KOPT-K1 (cell line): ENCODE data around the gene SESTD1.

Source experiments
- H3K27ac ChIP-seq: fragments of 200-600 bp; sonication (generic); 2 replicates; pipeline ENCODE4 v1.5.1; 2016; ENCODE audit warnings: antibody characterized with exemption, mild to moderate bottlenecking, low read depth, low read length; ENCODE audit not compliant: poor library complexity, severe bottlenecking
- H3K36me3 ChIP-seq: fragments of 200-600 bp; sonication (generic); 2 replicates; pipeline ENCODE4 v1.5.1; 2017; ENCODE audit warnings: antibody characterized with exemption, mild to moderate bottlenecking, low read length, moderate library complexity; ENCODE audit not compliant: insufficient read depth
- H3K9me3 ChIP-seq: fragments of 200-600 bp; sonication (generic); 2 replicates; pipeline ENCODE4 v1.5.1; 2017; ENCODE audit warnings: antibody characterized with exemption, low read length, mild to moderate bottlenecking; ENCODE audit not compliant: insufficient read depth, poor library complexity, severe bottlenecking

Gene SESTD1

DNA sequence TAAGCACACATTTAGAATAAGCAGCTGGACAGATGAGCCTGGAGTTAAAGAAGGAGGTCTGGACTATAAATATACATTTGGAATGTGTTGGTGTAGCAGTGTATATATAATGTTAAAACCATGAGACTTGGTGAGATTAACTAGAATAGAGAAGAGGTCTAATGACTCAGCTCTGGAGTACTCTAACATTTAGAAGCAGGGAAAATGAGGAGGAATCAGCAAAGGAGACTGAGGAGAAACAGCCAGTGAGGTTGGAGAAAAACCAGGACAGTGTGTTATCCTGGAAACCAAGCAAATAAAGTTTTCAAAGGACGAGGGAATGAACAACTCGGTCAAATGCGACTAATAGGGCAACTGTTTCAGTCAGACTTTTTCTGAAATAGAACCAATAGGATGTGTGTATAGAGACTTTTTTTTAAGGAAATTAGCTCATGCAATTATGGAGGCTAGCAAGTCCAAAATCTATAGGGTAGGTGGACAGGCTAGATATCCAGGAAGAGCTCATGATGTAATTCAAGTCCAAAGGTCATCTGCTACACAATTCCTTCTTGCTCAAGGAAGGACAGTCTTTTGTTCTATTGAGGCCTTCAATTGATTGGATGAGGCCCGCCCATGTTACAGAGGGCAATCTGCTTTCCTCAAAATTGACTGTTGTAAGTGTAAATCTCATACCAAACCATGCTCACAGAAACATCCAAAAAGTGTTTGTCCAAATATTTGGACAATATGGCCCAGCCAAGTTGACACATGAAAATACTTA, 10.8 kb upstream of the SESTD1 start:
- no peaks in the 10 kb centered on the region for H3K36me3 ChIP-seq
- no peaks in the 10 kb centered on the region for H3K9me3 ChIP-seq
- no peak overlapping the region for H3K27ac ChIP-seq

GRCh38 chr2:179274749-179275148, 10.1 kb upstream of the SESTD1 start:
- no peaks in the 10 kb centered on the region for H3K36me3 ChIP-seq
- no peak overlapping the region for H3K27ac ChIP-seq
- no peaks in the 10 kb centered on the region for H3K9me3 ChIP-seq

DNA sequence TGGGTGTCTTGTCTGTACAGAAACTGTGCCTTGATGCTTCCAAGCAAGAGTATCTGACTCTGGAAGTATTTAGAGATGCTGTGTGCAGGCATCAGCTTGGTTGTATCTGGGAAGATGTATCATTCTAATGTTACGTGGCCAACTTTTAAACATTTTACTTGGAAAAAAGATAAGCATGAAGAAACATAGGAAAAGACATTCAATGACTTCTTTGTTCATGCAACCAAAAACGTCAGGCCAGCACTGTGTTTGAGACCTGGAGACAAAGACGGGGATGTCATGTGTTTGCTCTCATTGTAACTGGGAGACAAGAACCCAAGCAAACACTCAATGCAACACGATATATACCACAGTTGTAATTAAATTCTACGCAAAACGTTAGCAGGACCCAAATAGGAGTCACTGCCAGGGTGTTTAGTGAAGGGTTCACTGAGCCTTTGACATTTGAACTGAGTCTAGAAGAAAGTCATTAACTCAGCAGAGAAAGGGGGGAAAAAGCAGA, 8.9 kb upstream of the SESTD1 start:
- H3K36me3 ChIP-seq = no peaks in the 10 kb centered on the region
- H3K9me3 ChIP-seq = no peaks in the 10 kb centered on the region
- no peak overlapping the region for H3K27ac ChIP-seq

- no peaks in the 10 kb centered on the region for H3K36me3 ChIP-seq
- H3K9me3 ChIP-seq = no peaks in the 10 kb centered on the region
- no peak overlapping the region for H3K27ac ChIP-seq
Observed at GRCh38 chr2:179272406-179273192, 8.0 kb upstream of the SESTD1 start.

DNA sequence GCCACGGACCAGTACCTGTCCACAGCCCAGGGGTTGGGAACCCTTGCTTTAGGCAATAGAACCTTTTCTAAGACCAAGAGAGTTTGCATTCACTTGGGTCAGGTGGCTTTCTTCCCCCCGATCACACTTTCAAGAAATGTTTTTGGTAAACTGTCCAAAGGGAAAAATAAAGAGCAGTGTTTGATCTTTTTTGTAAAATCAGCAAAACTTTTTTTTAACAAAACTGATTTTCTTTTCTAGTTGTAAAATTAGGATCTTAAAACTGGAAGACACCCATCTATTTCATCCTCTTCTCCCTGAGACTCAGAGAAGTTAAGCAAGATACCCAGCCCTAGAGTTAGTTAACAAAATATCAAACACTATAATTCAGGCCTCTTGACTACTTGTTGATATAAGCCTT, 6.1 kb upstream of the SESTD1 start:
- no peaks in the 10 kb centered on the region for H3K9me3 ChIP-seq
- no peaks in the 10 kb centered on the region for H3K36me3 ChIP-seq
- no peak overlapping the region for H3K27ac ChIP-seq

DNA sequence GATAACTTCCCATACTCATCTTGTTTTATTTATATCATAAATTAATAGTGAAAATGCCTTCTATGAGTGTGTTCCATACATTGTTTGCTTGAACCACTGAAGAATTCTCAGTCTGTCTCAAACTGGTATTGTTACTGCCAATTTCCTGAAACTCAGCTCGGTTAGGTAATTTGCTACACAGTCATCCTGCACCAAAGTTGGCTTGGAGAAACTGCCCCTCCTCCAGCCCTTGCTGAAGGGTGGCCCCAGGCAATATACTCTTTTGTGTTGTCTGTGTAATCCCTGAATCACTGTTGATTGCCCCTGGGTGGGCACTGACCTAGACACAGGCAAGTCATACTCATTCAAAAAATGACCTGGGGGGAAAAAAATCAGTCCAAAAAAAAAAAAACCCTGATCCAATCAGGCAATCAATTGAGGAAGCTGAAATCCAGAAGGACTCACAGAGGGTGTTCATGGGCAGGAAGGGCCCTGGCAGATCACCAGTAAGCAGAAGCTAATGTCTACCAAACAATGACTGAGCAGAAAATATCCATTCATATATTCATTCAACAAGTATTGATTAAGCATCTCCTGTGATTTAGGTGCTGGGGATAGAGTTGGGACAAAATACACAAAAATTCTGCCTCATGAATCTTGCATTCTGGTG, 3.8 kb upstream of the SESTD1 start:
- no peaks in the 10 kb centered on the region for H3K9me3 ChIP-seq
- no peak overlapping the region for H3K27ac ChIP-seq

GRCh38 chr2:179266271-179266670, 1.6 kb upstream of the SESTD1 start:
- H3K9me3 ChIP-seq = no peaks in the 10 kb centered on the region
- no peaks in the 10 kb centered on the region for H3K36me3 ChIP-seq
- no peak overlapping the region for H3K27ac ChIP-seq

More for the DNA sequence above, 3.8 kb upstream of the SESTD1 start:
- H3K36me3 ChIP-seq = no peaks in the 10 kb centered on the region

- Histone ChIP-seq H3K9me3 (no peaks in the 10 kb centered on the region), H3K27ac (no peak overlapping the region)
Observed at GRCh38 chr2:179265082-179265510, 464 bp upstream of the SESTD1 start.

GRCh38 chr2:179263446-179264367, 925 bp downstream of the SESTD1 start:
- no peaks in the 10 kb centered on the region for H3K36me3 ChIP-seq
- no peaks in the 10 kb centered on the region for H3K9me3 ChIP-seq
- H3K27ac ChIP-seq = peak overlapping the region; percentile 47

More at GRCh38 chr2:179265082-179265510, 464 bp upstream of the SESTD1 start:
- H3K36me3 ChIP-seq = no peaks in the 10 kb centered on the region

- H3K27ac ChIP-seq = no peak overlapping the region
- no peaks in the 10 kb centered on the region for H3K9me3 ChIP-seq
- H3K36me3 ChIP-seq = no peaks in the 10 kb centered on the region
Observed at GRCh38 chr2:179263015-179263414, 1.6 kb downstream of the SESTD1 start.

DNA sequence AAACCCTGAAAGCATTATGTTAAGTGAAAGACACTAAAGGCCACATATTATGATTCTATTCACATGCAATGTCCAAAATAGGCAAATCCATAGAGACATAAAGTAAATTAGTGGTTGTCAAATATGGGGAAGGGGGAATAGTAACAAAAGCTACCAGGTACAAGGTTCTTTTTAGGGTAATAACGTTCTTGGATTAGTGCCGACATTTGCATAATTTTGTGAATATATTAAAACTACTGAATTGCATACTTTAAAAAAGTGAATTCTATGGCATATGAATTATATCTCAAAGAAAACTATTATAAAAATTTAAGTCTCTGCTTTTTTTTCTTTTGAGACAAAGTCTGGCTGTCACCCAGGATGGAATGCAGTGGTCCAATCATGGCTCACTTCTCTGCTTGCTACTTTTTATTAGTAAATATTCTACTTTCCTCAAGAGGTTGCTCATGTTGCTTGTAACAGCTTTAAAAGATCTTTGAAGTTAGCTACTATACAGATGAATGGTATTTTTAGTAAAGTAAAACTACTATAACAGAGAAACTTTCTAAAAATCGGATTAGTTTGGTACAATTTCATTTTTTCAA, 2.5 kb downstream of the SESTD1 start:
- no peaks in the 10 kb centered on the region for H3K9me3 ChIP-seq
- H3K36me3 ChIP-seq = no peaks in the 10 kb centered on the region
- H3K27ac ChIP-seq = no peak overlapping the region

DNA sequence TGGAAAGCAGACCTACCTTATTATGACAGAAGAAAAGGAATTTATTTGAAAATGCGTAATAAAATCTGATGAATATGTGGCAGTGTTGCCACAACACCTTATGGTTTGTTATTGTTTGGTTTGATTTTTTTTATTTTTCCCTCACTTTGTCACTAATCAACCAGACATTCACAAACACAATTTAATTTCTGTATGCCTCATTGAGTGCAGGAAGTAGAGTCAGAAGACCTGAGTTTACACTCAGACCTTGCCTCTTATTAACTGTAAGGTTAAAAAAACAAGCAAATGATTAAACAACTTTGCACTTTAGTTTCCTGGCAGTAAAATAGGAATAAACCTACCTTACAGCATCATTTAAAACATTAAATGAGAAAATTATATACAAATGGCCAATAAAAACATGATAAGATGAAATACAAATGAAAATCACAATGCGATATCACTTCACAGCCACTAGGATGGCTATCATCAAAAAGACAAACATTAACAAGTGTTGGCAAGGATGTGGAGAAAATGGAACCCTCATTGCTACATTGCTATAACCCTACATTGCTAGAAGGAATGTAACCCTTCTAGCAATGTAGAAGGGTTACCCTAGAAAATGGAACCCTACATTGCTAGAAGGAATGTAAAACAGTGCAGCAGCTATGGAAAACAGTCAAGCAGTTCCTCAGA, 3.3 kb downstream of the SESTD1 start:
- H3K27ac ChIP-seq = no peak overlapping the region
- H3K36me3 ChIP-seq = no peaks in the 10 kb centered on the region
- H3K9me3 ChIP-seq = no peaks in the 10 kb centered on the region

- H3K36me3 ChIP-seq = no peaks in the 10 kb centered on the region
- H3K9me3 ChIP-seq = no peaks in the 10 kb centered on the region
- H3K27ac ChIP-seq = no peak overlapping the region
Observed at GRCh38 chr2:179260224-179260623, 4.4 kb downstream of the SESTD1 start.

GRCh38 chr2:179255129-179255528, 9.5 kb downstream of the SESTD1 start:
- H3K36me3 ChIP-seq = no peaks in the 10 kb centered on the region
- H3K9me3 ChIP-seq = no peaks in the 10 kb centered on the region
- H3K27ac ChIP-seq = no peak overlapping the region
